PC-3 (cell line): Measurements from ENCODE around the gene SFXN1. TPM values are rescaled to one million over a fixed set of nuclear protein-coding genes. Genes with fewer than 3 reads are reported as not detected.

Source experiments
- ATAC-seq: fragments of 200-7000 bp; cut with Tn5 transposase; 2 replicates; pipeline ENCODE4 v1.9.1; 2020; ENCODE audit warnings: mild to moderate bottlenecking, moderate library complexity
- BruUV-seq: library from RNA; stranded (reverse); fragments of 400-500 nt; replicated peaks from 2 replicates; lab custom pipeline; 2021; lab: Mats Ljungman, UMichigan
- CTCF ChIA-PET: fragments of 300-600 bp; sonication (Branson Sonifier 250); formaldehyde crosslinking; loops from one replicate; lab custom pipeline; 2022; ENCODE audit warnings: antibody characterized with exemption; lab: Charles Lee
- POLR2A ChIA-PET: fragments of 300-600 bp; sonication (Branson Sonifier 250); formaldehyde crosslinking; loops from one replicate; lab custom pipeline; 2022; ENCODE audit warnings: antibody characterized with exemption; ENCODE audit not compliant: unreplicated experiment; lab: Charles Lee
- DNase-seq: peaks from one replicate; pipeline ENCODE4 v3.0.0-alpha.2; 2015
- H2AFZ ChIP-seq: fragments of 300-600 bp; sonication (generic); 2 replicates; pipeline ENCODE4 v1.6.0; 2016; ENCODE audit warnings: antibody characterized with exemption, low read length
- H3F3A ChIP-seq: fragments of 300-600 bp; sonication (generic); one replicate; pipeline ENCODE4 v1.6.0; 2017; ENCODE audit warnings: antibody characterized with exemption, low read length, control low read depth, mild to moderate bottlenecking; ENCODE audit not compliant: unreplicated experiment
- H3K27ac ChIP-seq: fragments of 300-600 bp; sonication (generic); 2 replicates; pipeline ENCODE4 v1.5.1; 2016; ENCODE audit warnings: mild to moderate bottlenecking, low read length
- H3K27me3 ChIP-seq: fragments of 300-600 bp; sonication (generic); 2 replicates; pipeline ENCODE4 v1.6.1; 2016; ENCODE audit warnings: low read length, mixed read lengths
- H3K36me3 ChIP-seq: fragments of 300-600 bp; sonication (generic); 2 replicates; pipeline ENCODE4 v1.6.1; 2016; ENCODE audit warnings: low read depth, mixed run types, low read length, mixed read lengths
- H3K4me1 ChIP-seq: fragments of 300-600 bp; sonication (generic); 2 replicates; pipeline ENCODE4 v1.5.1; 2016; ENCODE audit warnings: low read length; ENCODE audit not compliant: insufficient read depth
- H3K4me2 ChIP-seq: fragments of 300-600 bp; sonication (generic); 2 replicates; pipeline ENCODE4 v1.6.0; 2016; ENCODE audit warnings: low read length
- H3K4me3 ChIP-seq: fragments of 300-600 bp; sonication (generic); 2 replicates; pipeline ENCODE4 v1.5.1; 2016; ENCODE audit warnings: mild to moderate bottlenecking, low read length, mixed read lengths
- H3K79me2 ChIP-seq: fragments of 300-600 bp; sonication (generic); 2 replicates; pipeline ENCODE4 v1.6.1; 2017; ENCODE audit warnings: low read length, mixed read lengths
- H3K9ac ChIP-seq: fragments of 300-600 bp; sonication (generic); 2 replicates; pipeline ENCODE4 v1.6.0; 2016; ENCODE audit warnings: mild to moderate bottlenecking, low read length
- H3K9me2 ChIP-seq: fragments of 300-600 bp; sonication (generic); replicated peaks from 2 replicates; pipeline ENCODE4 v1.6.1; 2016; ENCODE audit warnings: mixed run types, low read length, mixed read lengths
- H3K9me3 ChIP-seq: fragments of 300-600 bp; sonication (generic); 2 replicates; pipeline ENCODE4 v1.6.1; 2016; ENCODE audit warnings: low read length, mixed read lengths
- H4K20me1 ChIP-seq: fragments of 300-600 bp; sonication (generic); 2 replicates; pipeline ENCODE4 v1.6.1; 2016; ENCODE audit warnings: low read length, mixed read lengths
- EZH2 ChIP-seq: fragments of 300-600 bp; sonication (generic); IDR thresholded peaks from one replicate; pipeline ENCODE4 v1.6.1; 2017; ENCODE audit warnings: antibody characterized with exemption, mild to moderate bottlenecking, low read length; ENCODE audit not compliant: unreplicated experiment
- EZH2phosphoT487 ChIP-seq: fragments of 300-600 bp; sonication (generic); IDR thresholded peaks from 2 replicates; pipeline ENCODE4 v1.6.1; 2018; ENCODE audit warnings: mild to moderate bottlenecking, antibody characterized with exemption, low read length, borderline replicate concordance
- intact Hi-C: fragments of 100-400 bp; cut with micrococcal nuclease; formaldehyde crosslinking; loops from 2 replicates; pipeline ENCODE4 v1.9.0; 2023
- total RNA-seq: library from RNA; depleted of rRNA; stranded (reverse); fragments of >200 nt; gene quantifications from 2 replicates; pipeline ENCODE4 v1.2.3, GENCODE V29; 2014
- TF ChIP-seq, protein P1 (sequence below): fragments of 300-600 bp; sonication (generic); conservative IDR thresholded peaks from 2 replicates; pipeline ENCODE4 v1.5.1; 2017; ENCODE audit warnings: antibody characterized with exemption, low read depth, mild to moderate bottlenecking, low read length

The SFXN1 gene
- total RNA-seq, 1 experiment from 2014 or later: 46.5 TPM

DNA sequence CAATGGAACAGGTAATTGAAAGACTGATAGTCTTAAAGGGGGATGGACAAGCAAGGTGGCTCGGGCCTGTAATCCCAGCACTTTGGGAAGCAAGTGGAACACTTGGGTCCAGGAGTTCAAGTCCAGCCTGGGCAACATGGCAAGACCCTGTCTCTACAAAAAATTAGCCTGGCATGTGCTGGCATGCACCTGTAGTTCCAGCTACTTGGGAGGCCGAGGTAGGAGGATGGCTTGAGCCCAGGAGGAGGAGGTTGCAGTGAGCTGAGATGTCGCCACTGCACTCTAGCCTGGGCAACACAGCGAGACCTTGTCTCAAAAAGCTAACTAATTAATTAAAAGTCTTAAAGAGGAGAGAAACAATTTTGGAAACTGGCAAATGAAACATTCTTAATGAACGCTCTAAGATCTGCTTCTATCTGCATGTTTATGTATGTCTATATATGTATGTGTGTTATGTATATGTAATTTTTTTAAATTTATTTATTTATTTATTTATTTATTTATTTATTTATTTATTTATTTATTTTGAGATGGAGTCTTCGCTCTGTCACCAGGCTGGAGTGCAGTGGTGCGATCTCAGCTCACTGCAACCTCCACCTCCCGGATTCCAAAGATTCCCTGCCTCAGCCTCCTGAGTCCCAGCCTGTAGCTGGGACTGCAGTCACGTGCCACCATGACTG is 80.6 kb downstream of the SFXN1 start:
- no peak overlapping the region for H3K4me2 ChIP-seq
- H3K27ac ChIP-seq: no peak overlapping the region
- H3F3A ChIP-seq: no peaks in the 10 kb centered on the region
- no peaks in the 10 kb centered on the region for H3K36me3 ChIP-seq
- BruUV-seq: no TSS peak
- POLR2A ChIA-PET: no interaction called here
- CTCF ChIA-PET: no interaction called here
- no peaks in the 10 kb centered on the region for H3K9me3 ChIP-seq
- intact Hi-C loops: no loop called here
- H4K20me1 ChIP-seq: no peaks in the 10 kb centered on the region
- H3K27me3 ChIP-seq: peaks cover 46% of the 10 kb centered on the region
- TF ChIP-seq EZH2 (no peak), EZH2phosphoT487 (no peak)
- TF ChIP-seq, protein P1, sequence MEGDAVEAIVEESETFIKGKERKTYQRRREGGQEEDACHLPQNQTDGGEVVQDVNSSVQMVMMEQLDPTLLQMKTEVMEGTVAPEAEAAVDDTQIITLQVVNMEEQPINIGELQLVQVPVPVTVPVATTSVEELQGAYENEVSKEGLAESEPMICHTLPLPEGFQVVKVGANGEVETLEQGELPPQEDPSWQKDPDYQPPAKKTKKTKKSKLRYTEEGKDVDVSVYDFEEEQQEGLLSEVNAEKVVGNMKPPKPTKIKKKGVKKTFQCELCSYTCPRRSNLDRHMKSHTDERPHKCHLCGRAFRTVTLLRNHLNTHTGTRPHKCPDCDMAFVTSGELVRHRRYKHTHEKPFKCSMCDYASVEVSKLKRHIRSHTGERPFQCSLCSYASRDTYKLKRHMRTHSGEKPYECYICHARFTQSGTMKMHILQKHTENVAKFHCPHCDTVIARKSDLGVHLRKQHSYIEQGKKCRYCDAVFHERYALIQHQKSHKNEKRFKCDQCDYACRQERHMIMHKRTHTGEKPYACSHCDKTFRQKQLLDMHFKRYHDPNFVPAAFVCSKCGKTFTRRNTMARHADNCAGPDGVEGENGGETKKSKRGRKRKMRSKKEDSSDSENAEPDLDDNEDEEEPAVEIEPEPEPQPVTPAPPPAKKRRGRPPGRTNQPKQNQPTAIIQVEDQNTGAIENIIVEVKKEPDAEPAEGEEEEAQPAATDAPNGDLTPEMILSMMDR: no peak
- DNase-seq (no peak), ATAC-seq (no peak)
- H2AFZ ChIP-seq: no peak overlapping the region
- H3K79me2 ChIP-seq: no peaks in the 10 kb centered on the region
- no peaks in the 10 kb centered on the region for H3K4me1 ChIP-seq
- H3K4me3 ChIP-seq: no peak overlapping the region
- H3K9ac ChIP-seq: no peak overlapping the region
- H3K9me2 ChIP-seq: no peaks in the 10 kb centered on the region

DNA sequence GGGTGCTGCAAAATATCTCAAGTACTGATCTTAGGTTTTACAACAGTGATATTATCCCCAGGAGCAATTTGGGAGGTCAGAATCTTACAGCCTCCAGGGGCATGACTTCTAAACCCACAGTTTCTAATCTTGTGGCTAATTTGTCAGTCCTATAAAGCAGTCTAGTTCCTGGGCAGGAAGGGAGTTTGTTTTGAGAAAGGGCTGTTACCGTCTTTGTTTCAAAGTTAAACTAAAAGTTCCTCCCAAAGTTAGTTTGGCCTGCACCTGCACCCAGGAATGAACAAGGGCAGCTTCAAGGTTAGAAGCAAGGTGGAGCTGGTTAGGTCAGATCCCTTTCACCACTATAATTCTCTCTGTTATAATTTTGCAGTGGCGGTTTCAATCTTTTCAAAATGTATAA is 81.7 kb downstream of the SFXN1 start:
- Histone ChIP-seq H3K79me2 (no peaks in the 10 kb centered on the region), H3K4me2 (no peak overlapping the region), H4K20me1 (no peaks in the 10 kb centered on the region), H3F3A (no peaks in the 10 kb centered on the region), H3K36me3 (no peaks in the 10 kb centered on the region), H3K27ac (no peak overlapping the region), H3K9ac (no peak overlapping the region), H3K27me3 (peaks cover 41% of the 10 kb centered on the region), H3K9me2 (no peaks in the 10 kb centered on the region), H3K9me3 (no peaks in the 10 kb centered on the region), H2AFZ (no peak overlapping the region), H3K4me1 (no peaks in the 10 kb centered on the region), H3K4me3 (no peak overlapping the region)
- ATAC-seq: no peak
- POLR2A ChIA-PET: no interaction called here
- no peak for DNase-seq
- intact Hi-C loops: no loop called here
- no TSS peak for BruUV-seq
- TF ChIP-seq, protein P1: no peak
- TF ChIP-seq EZH2phosphoT487: no peak
- TF ChIP-seq EZH2: no peak
- CTCF ChIA-PET: no interaction called here

DNA sequence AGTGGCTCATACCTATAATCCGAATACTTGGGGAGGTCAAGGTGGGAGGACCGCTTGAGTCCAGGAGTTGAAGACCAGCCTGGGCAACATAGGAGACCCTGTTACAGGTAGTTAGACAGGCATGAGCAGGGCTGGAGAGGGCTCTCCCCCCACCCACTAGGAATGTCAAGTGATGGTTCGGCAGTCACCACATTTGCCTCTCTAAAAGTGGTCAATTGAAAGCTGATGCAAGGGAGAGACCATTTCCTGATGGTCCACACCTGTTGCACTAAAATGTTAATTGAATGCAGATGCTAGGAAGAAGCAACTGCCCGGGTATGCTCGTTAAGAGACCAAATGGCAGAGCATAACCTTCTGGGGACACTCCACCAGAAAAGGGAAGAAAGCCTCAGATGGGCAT is 82.7 kb downstream of the SFXN1 start:
- no peak for TF ChIP-seq EZH2phosphoT487
- TF ChIP-seq, protein P1: no peak
- no peak for TF ChIP-seq EZH2
- no peak overlapping the region for H3K27ac ChIP-seq
- no peaks in the 10 kb centered on the region for H3K9me3 ChIP-seq
- no peaks in the 10 kb centered on the region for H4K20me1 ChIP-seq
- H3K4me3 ChIP-seq: no peak overlapping the region
- H3K4me1 ChIP-seq: no peaks in the 10 kb centered on the region
- intact Hi-C loops: no loop called here
- no peaks in the 10 kb centered on the region for H3K36me3 ChIP-seq
- H2AFZ ChIP-seq: no peak overlapping the region
- H3K9ac ChIP-seq: no peak overlapping the region
- ChIA-PET POLR2A (no interaction called here), CTCF (no interaction called here)
- peaks cover 43% of the 10 kb centered on the region for H3K27me3 ChIP-seq
- BruUV-seq: no TSS peak
- H3F3A ChIP-seq: no peaks in the 10 kb centered on the region
- no peak overlapping the region for H3K4me2 ChIP-seq
- H3K9me2 ChIP-seq: no peaks in the 10 kb centered on the region
- DNase-seq (no peak), ATAC-seq (no peak)
- H3K79me2 ChIP-seq: no peaks in the 10 kb centered on the region
